Ovary (tissue), 3 donors: ENCODE measurements around the gene CALCOCO2.

Experiments
- CTCF ChIP-seq, 3 donors: fragments of 450-650 bp in 2 of 3; fragments of 200-600 bp in 1 of 3; IDR thresholded peaks; one replicate each; pipeline versions ENCODE4 v1.5.1 to v1.8.0; 2016 to 2022; ENCODE audit warnings: antibody characterized with exemption in 3 of 3, mild to moderate bottlenecking in 1 of 3
- POLR2A ChIP-seq: fragments of 450-650 bp; IDR thresholded peaks from one replicate; pipeline ENCODE4 v1.6.1; 2017; ENCODE audit warnings: antibody characterized with exemption, mild to moderate bottlenecking, moderate library complexity
- donor health status: DM: no; HTN: no; CAD: no.

- TF ChIP-seq POLR2A (no peak), CTCF (IDR thresholded peaks at IDR 0.05) (no peak)
Observed at GRCh38 chr17:48834973-48835372, 4.1 kb downstream of the CALCOCO2 start.
